ENCODE measurements around the gene ANXA2R.
"Not testable (repeated sequence)": the region's sequence is repeated elsewhere in the genome, so short reads cannot be mapped to it uniquely, and the experiment has no call there.

GRCh38 chr5:43069401-43069720 is 29.2 kb upstream of the ANXA2R start:
- not testable (repeated sequence) for TF ChIP-seq HMG20A (CRISPR knock-in tag; conservative IDR thresholded peaks at IDR 0.05); CTCF (IDR thresholded peaks at IDR 0.05 in 2 of 3, conservative IDR thresholded peaks at IDR 0.05 in 1 of 3; ENCODE audit: insufficient read depth in 2 of 3, low read depth in 1 of 3, low read length in 3 of 3); EP300 (IDR thresholded peaks at IDR 0.05; ENCODE audit: low read length); ZSCAN29 (IDR thresholded peaks at IDR 0.05); EZH2 (IDR thresholded peaks at IDR 0.05; ENCODE audit: borderline replicate concordance, low read depth, low read length); FOXM1 (IDR thresholded peaks at IDR 0.05; ENCODE audit: low read depth); FOXM1 (CRISPR knock-in tag; IDR thresholded peaks at IDR 0.05; ENCODE audit: low read depth); POLR2A (conservative IDR thresholded peaks at IDR 0.05); SIN3A (IDR thresholded peaks at IDR 0.05; ENCODE audit: borderline replicate concordance in 2 of 2, control insufficient read depth in 1 of 2, low read depth in 2 of 2, low read length in 2 of 2)

Measured in K562 (cell line).